ENCODE results near the gene KCTD4.

Gene KCTD4

DNA sequence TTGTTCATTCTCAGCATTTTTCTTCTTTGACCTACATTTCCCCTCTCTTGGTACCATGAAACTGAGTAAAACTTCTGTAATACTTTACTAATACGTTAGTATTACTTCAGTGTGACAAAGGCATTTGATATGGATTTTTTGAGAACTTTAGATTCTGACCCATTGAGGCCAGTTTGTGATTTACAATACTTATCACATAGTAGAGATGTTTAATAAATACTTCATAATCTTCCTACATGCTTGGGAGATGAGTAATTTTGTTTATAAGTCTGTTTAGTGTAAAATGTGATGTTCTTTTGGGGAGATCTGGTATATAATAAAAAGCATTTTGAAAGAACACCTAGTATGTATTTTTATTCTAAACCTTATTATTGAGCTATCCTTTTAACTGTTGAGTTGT, 50.9 kb downstream of the KCTD4 start:
- TF ChIP-seq, protein P1, sequence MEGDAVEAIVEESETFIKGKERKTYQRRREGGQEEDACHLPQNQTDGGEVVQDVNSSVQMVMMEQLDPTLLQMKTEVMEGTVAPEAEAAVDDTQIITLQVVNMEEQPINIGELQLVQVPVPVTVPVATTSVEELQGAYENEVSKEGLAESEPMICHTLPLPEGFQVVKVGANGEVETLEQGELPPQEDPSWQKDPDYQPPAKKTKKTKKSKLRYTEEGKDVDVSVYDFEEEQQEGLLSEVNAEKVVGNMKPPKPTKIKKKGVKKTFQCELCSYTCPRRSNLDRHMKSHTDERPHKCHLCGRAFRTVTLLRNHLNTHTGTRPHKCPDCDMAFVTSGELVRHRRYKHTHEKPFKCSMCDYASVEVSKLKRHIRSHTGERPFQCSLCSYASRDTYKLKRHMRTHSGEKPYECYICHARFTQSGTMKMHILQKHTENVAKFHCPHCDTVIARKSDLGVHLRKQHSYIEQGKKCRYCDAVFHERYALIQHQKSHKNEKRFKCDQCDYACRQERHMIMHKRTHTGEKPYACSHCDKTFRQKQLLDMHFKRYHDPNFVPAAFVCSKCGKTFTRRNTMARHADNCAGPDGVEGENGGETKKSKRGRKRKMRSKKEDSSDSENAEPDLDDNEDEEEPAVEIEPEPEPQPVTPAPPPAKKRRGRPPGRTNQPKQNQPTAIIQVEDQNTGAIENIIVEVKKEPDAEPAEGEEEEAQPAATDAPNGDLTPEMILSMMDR (IDR thresholded peaks at IDR 0.05; ENCODE audit: low read depth, low read length): no peak
- in situ Hi-C loops (cut with HindIII; ENCODE audit: low sequenced_read_pairs): no loop called here
- DNase-seq (ENCODE audit: low read depth, low spot score): no peak
- H3K4me3 ChIP-seq (ENCODE audit: low read depth, low read length): no peak overlapping the region

DNA sequence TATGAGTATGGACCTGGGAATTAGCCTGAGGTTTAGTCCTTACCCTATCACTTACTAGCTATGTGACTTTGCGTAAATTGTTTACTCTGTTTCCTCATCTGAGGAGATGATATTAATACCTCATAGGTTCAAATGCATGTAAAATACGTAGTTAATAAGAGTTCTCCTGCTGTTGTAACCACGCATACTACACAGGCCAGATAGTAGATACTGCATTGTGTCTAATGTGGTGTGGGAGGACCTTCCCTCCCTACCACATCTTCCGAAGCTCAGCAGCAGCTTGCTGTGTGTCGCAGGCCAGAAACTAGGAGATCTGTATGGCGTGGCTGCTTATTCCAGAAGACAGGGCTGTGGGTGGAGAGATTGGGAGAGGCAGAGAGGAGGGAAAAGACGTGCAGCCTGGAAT, 57.5 kb downstream of the KCTD4 start:
- in situ Hi-C loops (cut with HindIII; ENCODE audit: low sequenced_read_pairs): no loop called here
- no peak overlapping the region for H3K4me3 ChIP-seq (ENCODE audit: low read depth, low read length)
- no peak for DNase-seq (ENCODE audit: low read depth, low spot score)
- TF ChIP-seq, protein P1 (IDR thresholded peaks at IDR 0.05; ENCODE audit: low read depth, low read length): no peak

All from astrocyte of the spinal cord (primary cell).